HEK293 (cell line): ENCODE measurements around the gene PADI3.
A peak's percentile ranks its signal among the peaks of the same experiment; 100 is the strongest.

Experiments used
- GLIS2 ChIP-seq: fragments of 450-650 bp; formaldehyde crosslinking; IDR thresholded peaks from 2 replicates; pipeline ENCODE4 v1.5.1; 2016; ENCODE audit warnings: missing biosample characterization, missing genetic modification characterization
- KLF1 ChIP-seq: fragments of 450-650 bp; formaldehyde crosslinking; IDR thresholded peaks from 2 replicates; pipeline ENCODE4 v1.5.1; 2016; ENCODE audit warnings: missing biosample characterization, missing genetic modification characterization
- KLF8 ChIP-seq: fragments of 450-650 bp; formaldehyde crosslinking; IDR thresholded peaks from 2 replicates; pipeline ENCODE4 v1.5.1; 2016; ENCODE audit warnings: missing biosample characterization, missing genetic modification characterization
- KLF9 ChIP-seq: fragments of 450-650 bp; formaldehyde crosslinking; IDR thresholded peaks from 2 replicates; pipeline ENCODE4 v1.5.1; 2016; ENCODE audit warnings: missing biosample characterization, missing genetic modification characterization, low read depth
- OVOL3 ChIP-seq: fragments of 450-650 bp; formaldehyde crosslinking; IDR thresholded peaks from 2 replicates; pipeline ENCODE4 v1.5.1; 2016; ENCODE audit warnings: missing biosample characterization, missing genetic modification characterization
- PRDM1 ChIP-seq: fragments of 450-650 bp; formaldehyde crosslinking; IDR thresholded peaks from 2 replicates; pipeline ENCODE4; 2016; ENCODE audit warnings: missing biosample characterization, missing genetic modification characterization
- PRDM2 ChIP-seq: fragments of 450-650 bp; formaldehyde crosslinking; IDR thresholded peaks from 2 replicates; pipeline ENCODE4 v1.5.1; 2016; ENCODE audit warnings: missing biosample characterization, missing genetic modification characterization, borderline replicate concordance
- PRDM4 ChIP-seq: fragments of 450-650 bp; formaldehyde crosslinking; IDR thresholded peaks from 2 replicates; pipeline ENCODE4 v1.5.1; 2017; ENCODE audit warnings: missing biosample characterization, missing genetic modification characterization
- TSHZ1 ChIP-seq: fragments of 450-650 bp; formaldehyde crosslinking; IDR thresholded peaks from 2 replicates; pipeline ENCODE4 v1.5.1; 2016; ENCODE audit warnings: missing biosample characterization, missing genetic modification characterization, borderline replicate concordance
- YY1 ChIP-seq: fragments of 450-650 bp; formaldehyde crosslinking; IDR thresholded peaks from 2 replicates; pipeline ENCODE4 v1.5.1; 2018; ENCODE audit warnings: missing biosample characterization, missing genetic modification characterization
- ZBTB10 ChIP-seq: fragments of 450-650 bp; formaldehyde crosslinking; IDR thresholded peaks from 2 replicates; pipeline ENCODE4 v1.5.1; 2016; ENCODE audit warnings: missing biosample characterization, missing genetic modification characterization
- ZFHX2 ChIP-seq: fragments of 450-650 bp; formaldehyde crosslinking; conservative IDR thresholded peaks from 2 replicates; pipeline ENCODE4 v1.5.1; 2016; ENCODE audit warnings: missing biosample characterization, missing genetic modification characterization
- ZFP37 ChIP-seq: fragments of 450-650 bp; formaldehyde crosslinking; IDR thresholded peaks from 2 replicates; pipeline ENCODE4 v1.5.1; 2016; ENCODE audit warnings: missing biosample characterization, missing genetic modification characterization
- ZNF140 ChIP-seq: fragments of 450-650 bp; formaldehyde crosslinking; IDR thresholded peaks from 2 replicates; pipeline ENCODE4 v1.5.1; 2016; ENCODE audit warnings: missing biosample characterization, missing genetic modification characterization
- ZNF148 ChIP-seq: fragments of 450-650 bp; formaldehyde crosslinking; IDR thresholded peaks from 2 replicates; pipeline ENCODE4 v1.5.0; 2017; ENCODE audit warnings: missing biosample characterization, missing genetic modification characterization, borderline replicate concordance
- ZNF155 ChIP-seq: fragments of 450-650 bp; formaldehyde crosslinking; IDR thresholded peaks from 2 replicates; pipeline ENCODE4 v1.5.1; 2016; ENCODE audit warnings: missing biosample characterization, missing genetic modification characterization
- ZNF266 ChIP-seq: fragments of 450-650 bp; formaldehyde crosslinking; IDR thresholded peaks from 2 replicates; pipeline ENCODE4 v1.5.1; 2016; ENCODE audit warnings: missing biosample characterization, missing genetic modification characterization, low read depth
- ZNF600 ChIP-seq: fragments of 450-650 bp; formaldehyde crosslinking; IDR thresholded peaks from 2 replicates; pipeline ENCODE4 v1.5.1; 2016; ENCODE audit warnings: missing biosample characterization, missing genetic modification characterization
- ZNF623 ChIP-seq: fragments of 450-650 bp; formaldehyde crosslinking; IDR thresholded peaks from 2 replicates; pipeline ENCODE4 v1.5.1; 2016; ENCODE audit warnings: missing biosample characterization, missing genetic modification characterization
- ZNF624 ChIP-seq: fragments of 450-650 bp; formaldehyde crosslinking; IDR thresholded peaks from 2 replicates; pipeline ENCODE4 v1.5.1; 2017; ENCODE audit warnings: missing biosample characterization, missing genetic modification characterization
- ZNF639 ChIP-seq: fragments of 450-650 bp; formaldehyde crosslinking; IDR thresholded peaks from 2 replicates; pipeline ENCODE4 v1.5.1; 2016; ENCODE audit warnings: missing biosample characterization, missing genetic modification characterization

Gene PADI3

GRCh38 chr1:17207966-17208418 lies 40.9 kb upstream of the PADI3 start (continued):
- TF ChIP-seq ZNF639 (tag by site-specific recombination), result peak; percentile 87
- TF ChIP-seq PRDM4 (tag by site-specific recombination), result no peak
- TF ChIP-seq TSHZ1, result peak; percentile 68; the same call in 1 of the 2 replicates
- TF ChIP-seq ZNF624, result no peak
- TF ChIP-seq ZNF623 (tag by site-specific recombination), result no peak
- TF ChIP-seq ZNF266 (tag by site-specific recombination), result no peak
- peak; percentile 62; the same call in 1 of the 2 replicates for TF ChIP-seq ZBTB10
- TF ChIP-seq OVOL3 (tag by site-specific recombination), result no peak
- TF ChIP-seq ZFHX2 (tag by site-specific recombination), result 0 out of 2 replicates have a peak, but pooled peaks have one; percentile 13
- TF ChIP-seq KLF9 (tag by site-specific recombination), result peak; percentile 89
- TF ChIP-seq PRDM1, result no peak
- TF ChIP-seq GLIS2 (tag by site-specific recombination), result peak; percentile 63
- TF ChIP-seq ZNF600 (tag by site-specific recombination), result 0 out of 2 replicates have a peak, but pooled peaks have one; percentile 13
- TF ChIP-seq ZNF148, result no peak
- no peak for TF ChIP-seq ZNF155
- TF ChIP-seq PRDM2 (tag by site-specific recombination), result no peak
- no peak for TF ChIP-seq YY1 (tag by site-specific recombination)
- peak; percentile 89 for TF ChIP-seq KLF8
- no peak for TF ChIP-seq ZFP37 (tag by site-specific recombination)
- peak; percentile 77 for TF ChIP-seq KLF1 (tag by site-specific recombination)
- no peak for TF ChIP-seq ZNF140 (tag by site-specific recombination)
